Neural cell (in vitro differentiated cells): Measurements from ENCODE around the gene SPNS1. TPM values are rescaled to one million over a fixed set of nuclear protein-coding genes. Genes with fewer than 3 reads are reported as not detected.

ENCODE experiments used
- H2AFZ ChIP-seq: fragments of 200-600, 300-800 bp; sonication (generic), shearing (Covaris generic); 2 replicates; pipeline ENCODE4 v1.6.0; 2014; ENCODE audit warnings: low read depth, mild to moderate bottlenecking, antibody characterized with exemption, low read length, moderate library complexity
- H3F3A ChIP-seq: fragments of 200-600 bp; shearing (Covaris generic); 2 replicates; pipeline ENCODE4 v1.6.1; 2016; ENCODE audit warnings: mild to moderate bottlenecking, moderate library complexity, mixed read lengths, antibody characterized with exemption, low read length; ENCODE audit not compliant: insufficient read depth, poor library complexity, severe bottlenecking
- H3K27ac ChIP-seq: fragments of 200-600, 300-800 bp; sonication (generic), shearing (Covaris generic); 2 replicates; pipeline ENCODE4 v1.5.1; 2014; ENCODE audit warnings: mild to moderate bottlenecking, low read length, moderate library complexity
- H3K27me3 ChIP-seq: fragments of 300-800, 200-600 bp; sonication (generic), shearing (Covaris generic); 2 replicates; pipeline ENCODE4 v1.6.0; 2014; ENCODE audit warnings: mild to moderate bottlenecking, low read depth, low read length, moderate library complexity; ENCODE audit not compliant: insufficient read depth
- H3K36me3 ChIP-seq: fragments of 300-800, 200-600 bp; sonication (generic), shearing (Covaris generic); 2 replicates; pipeline ENCODE4 v1.5.1; 2014; ENCODE audit warnings: mild to moderate bottlenecking, antibody characterized with exemption, low read length, moderate library complexity; ENCODE audit not compliant: insufficient read depth
- H3K4me2 ChIP-seq: fragments of 300-800, 200-600 bp; sonication (generic), shearing (Covaris generic); 2 replicates; pipeline ENCODE4 v1.6.0; 2014; ENCODE audit warnings: mild to moderate bottlenecking, low read length
- H3K4me3 ChIP-seq: fragments of 300-800, 200-600 bp; sonication (generic), shearing (Covaris generic); 2 replicates; pipeline ENCODE4 v1.5.1; 2014; ENCODE audit warnings: mild to moderate bottlenecking, low read length, moderate library complexity
- H3K79me2 ChIP-seq: fragments of 200-600 bp; shearing (Covaris generic); replicated peaks from 2 replicates; pipeline ENCODE4 v1.6.0; 2014; ENCODE audit warnings: mild to moderate bottlenecking, low read length, moderate library complexity; ENCODE audit not compliant: insufficient read depth
- H3K9ac ChIP-seq: fragments of 300-800, 200-600 bp; sonication (generic), shearing (Covaris generic); 2 replicates; pipeline ENCODE4 v1.6.1; 2016; ENCODE audit warnings: mild to moderate bottlenecking, low read length, mixed read lengths
- H3K9me2 ChIP-seq: fragments of 200-600 bp; shearing (Covaris generic); 2 replicates; pipeline ENCODE4 v1.6.1; 2016; ENCODE audit warnings: mild to moderate bottlenecking, low read length, mixed read lengths; ENCODE audit not compliant: insufficient read depth
- H3K9me3 ChIP-seq: fragments of 200-600, 300-800 bp; sonication (generic), shearing (Covaris generic); 2 replicates; pipeline ENCODE4 v1.6.1; 2016; ENCODE audit warnings: mild to moderate bottlenecking, mixed run types, low read length, moderate library complexity, mixed read lengths
- H4K20me1 ChIP-seq: fragments of 200-600 bp; shearing (Covaris generic); 2 replicates; pipeline ENCODE4 v1.6.1; 2016; ENCODE audit warnings: mild to moderate bottlenecking, mixed run types; ENCODE audit not compliant: insufficient read depth
- CTCF ChIP-seq: fragments of 450-650 bp; IDR thresholded peaks from 2 replicates; pipeline ENCODE4 v1.5.1; 2014; ENCODE audit warnings: antibody characterized with exemption, mild to moderate bottlenecking, moderate library complexity; ENCODE audit not compliant: poor library complexity, severe bottlenecking
- EP300 ChIP-seq: fragments of 450-650 bp; conservative IDR thresholded peaks from 2 replicates; pipeline ENCODE4 v1.6.1; 2014; ENCODE audit warnings: antibody characterized with exemption, mild to moderate bottlenecking, moderate library complexity; ENCODE audit not compliant: poor library complexity, severe bottlenecking
- EZH2 ChIP-seq: fragments of 200-600, 300-800 bp; shearing (Covaris generic), sonication (generic); IDR thresholded peaks from 2 replicates; pipeline ENCODE4 v1.6.1; 2014; ENCODE audit warnings: antibody characterized with exemption, low read length, borderline replicate concordance, mild to moderate bottlenecking; ENCODE audit not compliant: insufficient read depth, poor library complexity, severe bottlenecking
- MXI1 ChIP-seq: fragments of 450-650 bp; conservative IDR thresholded peaks from 2 replicates; pipeline ENCODE4 v1.6.1; 2014; ENCODE audit warnings: antibody characterized with exemption, mild to moderate bottlenecking; ENCODE audit not compliant: poor library complexity, severe bottlenecking
- POLR2AphosphoS5 ChIP-seq: IDR thresholded peaks from 2 replicates; pipeline ENCODE4 v1.6.1; 2012
- RAD21 ChIP-seq: fragments of 450-650 bp; conservative IDR thresholded peaks from 2 replicates; pipeline ENCODE4 v1.6.1; 2014; ENCODE audit warnings: antibody characterized with exemption, mild to moderate bottlenecking, moderate library complexity
- REST ChIP-seq: IDR thresholded peaks from 2 replicates; pipeline ENCODE4 v1.6.1; 2012; ENCODE audit warnings: borderline replicate concordance
- SMC3 ChIP-seq: fragments of 450-650 bp; conservative IDR thresholded peaks from 2 replicates; pipeline ENCODE4 v1.6.1; 2014; ENCODE audit warnings: antibody characterized with exemption, mild to moderate bottlenecking, moderate library complexity; ENCODE audit not compliant: poor library complexity
- TAF1 ChIP-seq: IDR thresholded peaks from 2 replicates; pipeline ENCODE4 v1.6.1; 2012; ENCODE audit warnings: low read depth
- polyA plus RNA-seq: library from polyadenylated mRNA; depleted of rRNA; stranded (reverse); fragments of >200 nt; gene quantifications from 2 replicates; pipeline ENCODE4 v1.2.3, GENCODE V29; 2014

Gene SPNS1
- polyA plus RNA-seq, 1 donor from 2014 or later, result 41.6 TPM

GRCh38 chr16:29014561-29015069 is 40.0 kb downstream of the SPNS1 start:
- Histone ChIP-seq H3K4me3 (no peak overlapping the region), H3K9me3 (no peaks in the 10 kb centered on the region), H3K27me3 (no peaks in the 10 kb centered on the region), H3K9me2 (no peaks in the 10 kb centered on the region), H3F3A (no peaks in the 10 kb centered on the region), H3K9ac (no peak overlapping the region), H3K36me3 (no peaks in the 10 kb centered on the region), H3K4me2 (no peak overlapping the region), H4K20me1 (no peaks in the 10 kb centered on the region), H3K79me2 (no peaks in the 10 kb centered on the region), H2AFZ (no peak overlapping the region), H3K27ac (no peak overlapping the region)
- no peak for TF ChIP-seq REST
- TF ChIP-seq MXI1, result no peak
- TF ChIP-seq TAF1, result no peak
- no peak for TF ChIP-seq EZH2
- TF ChIP-seq SMC3, result no peak
- TF ChIP-seq EP300, result no peak
- TF ChIP-seq RAD21, result no peak
- TF ChIP-seq CTCF, result no peak
- no peak for TF ChIP-seq POLR2AphosphoS5

- no peak overlapping the region for H3K27ac ChIP-seq
- H3K79me2 ChIP-seq, result no peaks in the 10 kb centered on the region
- H3K4me3 ChIP-seq, result no peak overlapping the region
- H4K20me1 ChIP-seq, result no peaks in the 10 kb centered on the region
- no peak overlapping the region for H2AFZ ChIP-seq
- H3K9me2 ChIP-seq, result no peaks in the 10 kb centered on the region
- no peaks in the 10 kb centered on the region for H3K27me3 ChIP-seq
- H3F3A ChIP-seq, result no peaks in the 10 kb centered on the region
- no peak overlapping the region for H3K4me2 ChIP-seq
- no peaks in the 10 kb centered on the region for H3K9me3 ChIP-seq
- no peak overlapping the region for H3K9ac ChIP-seq
- TF ChIP-seq TAF1 (no peak), MXI1 (no peak), EP300 (no peak), SMC3 (no peak), RAD21 (no peak), EZH2 (no peak)
- H3K36me3 ChIP-seq, result no peaks in the 10 kb centered on the region
Observed at GRCh38 chr16:29022196-29022595, 47.6 kb downstream of the SPNS1 start.
